Hematopoietic multipotent progenitor cell treated with erythropoietin and hydrocortisone succinate and interleukin-3 and kit ligand, for 6 days (in vitro differentiated cells): Measurements from ENCODE around the gene BCAT1.
A peak's percentile ranks its signal among the peaks of the same experiment; 100 is the strongest.
"Not testable (repeated sequence)": the region's sequence is repeated elsewhere in the genome, so short reads cannot be mapped to it uniquely, and the experiment has no call there.

Experiments used
- DNase-seq: peaks from one replicate; pipeline ENCODE4 v3.0.0-alpha.2; 2015

The BCAT1 gene

GRCh38 chr12:24896171-24896570 is 52.7 kb downstream of the BCAT1 start:
- DNase-seq, result no peak

- no peak for DNase-seq
These were observed 53.3 kb downstream of the BCAT1 start for GRCh38 chr12:24895612-24896011.

- DNase-seq, result no peak
These were observed 54.0 kb downstream of the BCAT1 start for GRCh38 chr12:24894879-24895278.

GRCh38 chr12:24890048-24890803 is 58.7 kb downstream of the BCAT1 start:
- DNase-seq, result no peak

- DNase-seq, result no peak
These were observed 59.5 kb downstream of the BCAT1 start for GRCh38 chr12:24889411-24889810.

- DNase-seq, result no peak
These were observed 60.1 kb downstream of the BCAT1 start for GRCh38 chr12:24888813-24889212.

GRCh38 chr12:24884911-24885310 is 64.0 kb downstream of the BCAT1 start:
- DNase-seq, result no peak

- no peak for DNase-seq
These were observed 67.1 kb downstream of the BCAT1 start for GRCh38 chr12:24881724-24882371.

- DNase-seq, result no peak
These were observed 67.7 kb downstream of the BCAT1 start for GRCh38 chr12:24881227-24881626.

- DNase-seq, result no peak
These were observed 68.2 kb downstream of the BCAT1 start for GRCh38 chr12:24880732-24881131.

GRCh38 chr12:24879644-24880043 is 69.3 kb downstream of the BCAT1 start:
- no peak for DNase-seq

- DNase-seq, result no peak
These were observed 73.9 kb downstream of the BCAT1 start for GRCh38 chr12:24875014-24875413.

- no peak for DNase-seq
These were observed 76.7 kb downstream of the BCAT1 start for GRCh38 chr12:24872211-24872610.

GRCh38 chr12:24866139-24866538 is 82.8 kb downstream of the BCAT1 start:
- not testable (repeated sequence) for DNase-seq

GRCh38 chr12:24864796-24865125 is 84.1 kb downstream of the BCAT1 start:
- DNase-seq, result no peak

GRCh38 chr12:24861766-24862540 is 86.9 kb downstream of the BCAT1 start:
- peak; percentile 73 for DNase-seq

- no peak for DNase-seq
These were observed 88.4 kb downstream of the BCAT1 start for GRCh38 chr12:24860546-24860945.

- no peak for DNase-seq
These were observed 92.4 kb downstream of the BCAT1 start for GRCh38 chr12:24856541-24856940.

- DNase-seq, result peak; percentile 25
These were observed 94.0 kb downstream of the BCAT1 start for GRCh38 chr12:24854908-24855307.

GRCh38 chr12:24854017-24854416 is 94.9 kb downstream of the BCAT1 start:
- no peak for DNase-seq

GRCh38 chr12:24853588-24853987 is 95.3 kb downstream of the BCAT1 start:
- DNase-seq, result no peak

- DNase-seq, result no peak
These were observed 95.8 kb downstream of the BCAT1 start for GRCh38 chr12:24853094-24853493.

GRCh38 chr12:24852420-24852819 is 96.5 kb downstream of the BCAT1 start:
- DNase-seq, result peak; percentile 39

- DNase-seq, result not testable (repeated sequence)
These were observed 97.0 kb downstream of the BCAT1 start for GRCh38 chr12:24851883-24852282.
